ENCODE results near the gene UBIAD1. TPM values are rescaled to one million over a fixed set of nuclear protein-coding genes. Genes with fewer than 3 reads are reported as not detected.

UBIAD1 gene
- total and polyA plus RNA-seq, 10 of the 15 experiments (the other 5 are each of a cell fraction or from before 2014, with no cell fraction given), result 4.5 to 23.8 (median 16.0) TPM

DNA sequence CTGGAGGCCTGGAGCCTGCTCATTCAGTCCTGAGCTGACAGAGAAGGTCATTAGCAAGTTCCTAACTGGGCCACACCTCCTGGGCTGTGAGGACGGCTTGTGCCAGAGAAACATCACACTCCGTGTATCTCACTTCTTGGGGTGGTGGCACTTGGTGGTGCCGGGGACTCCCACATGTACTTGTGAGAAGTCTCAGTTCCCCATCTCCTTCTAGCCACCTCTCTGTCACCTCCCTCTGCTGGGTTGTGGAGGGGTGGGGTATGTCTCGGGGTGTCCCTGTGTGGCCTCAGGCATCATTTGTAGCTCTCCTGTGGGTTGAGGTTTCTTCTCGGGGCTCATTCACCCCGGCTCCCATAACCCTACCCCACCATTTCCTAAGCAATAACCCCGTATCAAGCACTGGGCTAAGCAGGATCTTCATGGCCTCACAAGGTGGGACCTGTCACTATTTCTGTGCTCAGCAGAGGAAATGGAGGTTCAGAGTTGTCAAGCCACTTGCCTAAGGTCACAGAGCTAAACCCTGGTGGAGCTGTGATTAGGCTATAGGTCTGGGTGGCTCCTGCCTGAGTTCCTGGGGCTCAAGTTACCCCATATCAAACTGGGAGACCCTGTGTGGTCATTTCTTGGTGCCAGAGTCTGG lies 62.5 kb downstream of the UBIAD1 start:
- Histone ChIP-seq H3K9me3 (replicated peaks; ENCODE audit: control insufficient read depth, insufficient read depth, low read length) (no peaks in the 10 kb centered on the region), H3K27me3 (replicated peaks in 1 of 2; ENCODE audit: control insufficient read depth in 2 of 2, insufficient read depth in 2 of 2, low read length in 1 of 2) (peaks cover 0 to 3% of the 10 kb centered on the region in 2 experiments; a peak in 2 of 4 replicates), H3K36me3 (ENCODE audit: control insufficient read depth in 2 of 2, insufficient read depth in 2 of 2, low read length in 1 of 2) (no peaks in the 10 kb centered on the region), H2AFZ (ENCODE audit: control insufficient read depth, low read depth, low read length) (peak overlapping the region; percentile 46), H3K79me2 (ENCODE audit: control insufficient read depth, insufficient read depth, low read length) (no peaks in the 10 kb centered on the region), H3K27ac (ENCODE audit: control insufficient read depth, insufficient read depth) (no peak overlapping the region; the same call in 1 of the 2 replicates), H3K4me1 (ENCODE audit: control insufficient read depth, insufficient read depth, low read length) (peaks cover 16% of the 10 kb centered on the region), H3K9ac (ENCODE audit: control insufficient read depth, insufficient read depth, low read length) (no peak overlapping the region), H3K4me2 (ENCODE audit: control insufficient read depth, insufficient read depth) (peak overlapping the region; percentile 65), H4K20me1 (ENCODE audit: control insufficient read depth, insufficient read depth) (no peaks in the 10 kb centered on the region), H3K4me3 (no peak overlapping the region)
- ChIA-PET SMC1A (ENCODE audit: uncharacterized antibody, unreplicated experiment) (interaction anchor here (1.1 kb wide), 1 partner anchor 94 kb away, joined by 4 read pairs; no protein-coding TSS in a partner anchor), POLR2A (interaction anchor here (0.6 kb wide), 1 partner anchor 273 kb away, joined by 6 read pairs; no protein-coding TSS in a partner anchor), RAD21 (ENCODE audit: unreplicated experiment) (interaction anchor here (1.0 kb wide), 1 partner anchor 307 kb away, joined by 3 read pairs; no protein-coding TSS in a partner anchor), CTCF (interaction anchor here (0.6 to 2.3 kb wide), 8 partner anchors 15 to 1159 kb away, joined by 3 to 14 read pairs (median 4); no protein-coding TSS in a partner anchor)
- peak; percentile 96 for ATAC-seq
- no TSS peak for BruUV-seq (replicated peaks)
- in situ Hi-C loops (cut with MboI) (no loop called here), intact Hi-C loops (cut with micrococcal nuclease; ENCODE audit: unreplicated experiment) (loop anchor here (1.0 kb wide), 1 partner anchor 307 kb away; no protein-coding TSS in a partner anchor)
- 3% methylated on average over 7 of the region's 7 CpGs for WGBS (ENCODE audit: insufficient coverage, insufficient replicate concordance, low lambda C conversion rate, missing lambda C conversion rate)
- peak; percentile 96 for FAIRE-seq
- DNase-seq (ENCODE audit: low read depth, low spot score), result peak; percentile 72
- TF ChIP-seq EP300 (IDR thresholded peaks at IDR 0.05; ENCODE audit: borderline replicate concordance in 1 of 2, control insufficient read depth in 1 of 2, low read depth in 2 of 2, low read length in 2 of 2) (peak; percentile 21 to 67; a peak in 2 of 4 replicates), MLLT1 (IDR thresholded peaks at IDR 0.05) (0 out of 2 replicates have a peak, but pooled peaks have one; percentile 40), WRNIP1 (IDR thresholded peaks at IDR 0.05; ENCODE audit: borderline replicate concordance, low read depth, low read length) (no peak), ZBTB11 (CRISPR knock-in tag; IDR thresholded peaks at IDR 0.05) (no peak), ZZZ3 (IDR thresholded peaks at IDR 0.05; ENCODE audit: control insufficient read depth, insufficient read length, low read depth) (no peak), RB1 (IDR thresholded peaks at IDR 0.05; ENCODE audit: borderline replicate concordance) (no peak), MEF2B (IDR thresholded peaks at IDR 0.05; ENCODE audit: partially characterized antibody, poor library complexity, severe bottlenecking) (peak; percentile 40), CHD1 (IDR thresholded peaks at IDR 0.05; ENCODE audit: low read depth, low read length) (no peak), RAD51 (IDR thresholded peaks at IDR 0.05) (no peak), SKIL (IDR thresholded peaks at IDR 0.05; ENCODE audit: low read depth, poor library complexity, severe bottlenecking) (peak; percentile 38), CBFB (IDR thresholded peaks at IDR 0.05; ENCODE audit: low read depth) (peak; percentile 37; the same call in 1 of the 2 replicates), BCL11A (IDR thresholded peaks at IDR 0.05; ENCODE audit: low read depth, low read length) (peak; percentile 55), CREM (IDR thresholded peaks at IDR 0.05; ENCODE audit: low read depth) (0 out of 2 replicates have a peak, but pooled peaks have one; percentile 16)
- TF ChIP-seq, protein P1, sequence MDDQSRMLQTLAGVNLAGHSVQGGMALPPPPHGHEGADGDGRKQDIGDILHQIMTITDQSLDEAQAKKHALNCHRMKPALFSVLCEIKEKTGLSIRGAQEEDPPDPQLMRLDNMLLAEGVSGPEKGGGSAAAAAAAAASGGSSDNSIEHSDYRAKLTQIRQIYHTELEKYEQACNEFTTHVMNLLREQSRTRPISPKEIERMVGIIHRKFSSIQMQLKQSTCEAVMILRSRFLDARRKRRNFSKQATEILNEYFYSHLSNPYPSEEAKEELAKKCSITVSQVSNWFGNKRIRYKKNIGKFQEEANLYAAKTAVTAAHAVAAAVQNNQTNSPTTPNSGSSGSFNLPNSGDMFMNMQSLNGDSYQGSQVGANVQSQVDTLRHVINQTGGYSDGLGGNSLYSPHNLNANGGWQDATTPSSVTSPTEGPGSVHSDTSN (IDR thresholded peaks at IDR 0.05; ENCODE audit: insufficient replicate concordance, low read depth, low read length), result no peak

Data from GM12878 (cell line).